ENCODE data around the gene KSR1.
"Not testable (repeated sequence)": the region's sequence is repeated elsewhere in the genome, so short reads cannot be mapped to it uniquely, and the experiment has no call there.

The KSR1 gene

GRCh38 chr17:27499451-27500265, 43.4 kb downstream of the KSR1 start:
- in situ Hi-C loops (cut with HindIII; ENCODE audit: low pct_ligation_motif_present, low pct_unique_long_range_greater_than_20kb, low sequenced_read_pairs), result no loop called here

GRCh38 chr17:27501338-27501737, 45.1 kb downstream of the KSR1 start:
- DNase-seq; in situ Hi-C loops (cut with HindIII; ENCODE audit: low pct_ligation_motif_present, low pct_unique_long_range_greater_than_20kb, low sequenced_read_pairs): not testable (repeated sequence)

More at GRCh38 chr17:27499451-27500265, 43.4 kb downstream of the KSR1 start:
- no peak for DNase-seq

- in situ Hi-C loops (cut with HindIII; ENCODE audit: low pct_ligation_motif_present, low pct_unique_long_range_greater_than_20kb, low sequenced_read_pairs), result no loop called here
- no peak for DNase-seq
These were observed 46.5 kb downstream of the KSR1 start for GRCh38 chr17:27502526-27503324.

GRCh38 chr17:27503611-27504010, 47.4 kb downstream of the KSR1 start:
- DNase-seq, result no peak
- in situ Hi-C loops (cut with HindIII; ENCODE audit: low pct_ligation_motif_present, low pct_unique_long_range_greater_than_20kb, low sequenced_read_pairs), result no loop called here

GRCh38 chr17:27504188-27504995, 48.1 kb downstream of the KSR1 start:
- in situ Hi-C loops (cut with HindIII; ENCODE audit: low pct_ligation_motif_present, low pct_unique_long_range_greater_than_20kb, low sequenced_read_pairs), result no loop called here

GRCh38 chr17:27506348-27507218, 50.3 kb downstream of the KSR1 start:
- no peak for DNase-seq
- in situ Hi-C loops (cut with HindIII; ENCODE audit: low pct_ligation_motif_present, low pct_unique_long_range_greater_than_20kb, low sequenced_read_pairs), result no loop called here

More at GRCh38 chr17:27504188-27504995, 48.1 kb downstream of the KSR1 start:
- DNase-seq, result no peak

- in situ Hi-C loops (cut with HindIII; ENCODE audit: low pct_ligation_motif_present, low pct_unique_long_range_greater_than_20kb, low sequenced_read_pairs), result no loop called here
- no peak for DNase-seq
These were observed 55.1 kb downstream of the KSR1 start for GRCh38 chr17:27511168-27511883.

GRCh38 chr17:27512031-27512430, 55.8 kb downstream of the KSR1 start:
- no peak for DNase-seq
- in situ Hi-C loops (cut with HindIII; ENCODE audit: low pct_ligation_motif_present, low pct_unique_long_range_greater_than_20kb, low sequenced_read_pairs), result no loop called here

GRCh38 chr17:27512511-27513346, 56.5 kb downstream of the KSR1 start:
- in situ Hi-C loops (cut with HindIII; ENCODE audit: low pct_ligation_motif_present, low pct_unique_long_range_greater_than_20kb, low sequenced_read_pairs), result no loop called here

GRCh38 chr17:27513849-27514248, 57.6 kb downstream of the KSR1 start:
- in situ Hi-C loops (cut with HindIII; ENCODE audit: low pct_ligation_motif_present, low pct_unique_long_range_greater_than_20kb, low sequenced_read_pairs), result no loop called here
- no peak for DNase-seq

More at GRCh38 chr17:27512511-27513346, 56.5 kb downstream of the KSR1 start:
- no peak for DNase-seq

GRCh38 chr17:27514595-27515413, 58.6 kb downstream of the KSR1 start:
- in situ Hi-C loops (cut with HindIII; ENCODE audit: low pct_ligation_motif_present, low pct_unique_long_range_greater_than_20kb, low sequenced_read_pairs), result no loop called here
- DNase-seq, result no peak

GRCh38 chr17:27518048-27518447, 61.8 kb downstream of the KSR1 start:
- DNase-seq, result no peak
- in situ Hi-C loops (cut with HindIII; ENCODE audit: low pct_ligation_motif_present, low pct_unique_long_range_greater_than_20kb, low sequenced_read_pairs), result no loop called here

GRCh38 chr17:27518545-27519521, 62.6 kb downstream of the KSR1 start:
- no peak for DNase-seq
- in situ Hi-C loops (cut with HindIII; ENCODE audit: low pct_ligation_motif_present, low pct_unique_long_range_greater_than_20kb, low sequenced_read_pairs), result no loop called here

GRCh38 chr17:27519550-27519949, 63.3 kb downstream of the KSR1 start:
- in situ Hi-C loops (cut with HindIII; ENCODE audit: low pct_ligation_motif_present, low pct_unique_long_range_greater_than_20kb, low sequenced_read_pairs), result no loop called here
- no peak for DNase-seq

Data from ACHN (cell line).